Hematopoietic multipotent progenitor cell (in vitro differentiated cells): Measurements from ENCODE around the gene WDFY4. TPM values are rescaled to one million over a fixed set of nuclear protein-coding genes. Genes with fewer than 3 reads are reported as not detected.

ENCODE experiments used
- DNase-seq, 3 donors: peaks; one replicate each; pipeline ENCODE4 v3.0.0-alpha.2; 2011 to 2015; ENCODE audit warnings: low read depth in 2 of 3, low spot score in 2 of 3
- total RNA-seq: library from RNA; depleted of rRNA; stranded (reverse); fragments of >200 nt; gene quantifications from one replicate; pipeline ENCODE4 v1.2.3, GENCODE V29; 2012

The WDFY4 gene
- total RNA-seq, 1 donor = 35.5 TPM

DNA sequence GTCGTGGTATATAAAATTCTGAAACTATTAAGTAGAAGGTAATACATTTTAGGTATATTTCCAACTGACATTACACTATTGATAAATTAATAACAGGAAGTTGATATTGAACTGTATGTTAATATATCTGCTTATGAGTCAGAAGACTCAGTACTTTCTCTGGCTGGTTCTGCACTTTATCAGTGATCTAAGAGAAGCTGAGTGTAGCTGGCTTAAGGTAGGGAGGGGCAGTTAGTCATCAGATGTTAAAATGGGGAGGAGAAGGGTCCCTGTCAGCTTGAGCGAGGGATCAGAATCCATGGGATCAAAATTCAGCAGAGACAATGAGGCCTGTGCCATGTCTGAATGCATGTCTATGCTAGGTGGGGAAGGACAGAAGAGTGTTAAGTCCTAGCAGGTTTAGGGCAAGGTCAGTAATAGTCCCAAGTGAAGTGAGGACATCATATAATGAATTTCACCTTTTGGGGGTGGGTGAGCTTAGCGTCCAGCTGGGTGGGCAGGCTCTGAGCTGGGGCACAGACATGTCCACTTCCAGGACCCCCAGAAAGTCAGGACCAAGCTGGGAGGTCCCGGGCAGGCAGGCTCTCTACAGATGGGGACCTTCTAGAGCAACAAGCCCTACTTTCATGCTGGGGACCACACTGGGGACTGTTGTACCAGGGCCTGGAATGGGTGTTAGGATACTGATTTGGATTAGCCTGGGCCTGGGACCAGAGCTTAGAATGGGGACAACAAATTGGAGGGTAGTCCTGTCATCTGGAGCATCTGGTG, 82.9 kb downstream of the WDFY4 start:
- no peak for DNase-seq

GRCh38 chr10:48768144-48768766, 83.6 kb downstream of the WDFY4 start:
- DNase-seq = no peak

DNA sequence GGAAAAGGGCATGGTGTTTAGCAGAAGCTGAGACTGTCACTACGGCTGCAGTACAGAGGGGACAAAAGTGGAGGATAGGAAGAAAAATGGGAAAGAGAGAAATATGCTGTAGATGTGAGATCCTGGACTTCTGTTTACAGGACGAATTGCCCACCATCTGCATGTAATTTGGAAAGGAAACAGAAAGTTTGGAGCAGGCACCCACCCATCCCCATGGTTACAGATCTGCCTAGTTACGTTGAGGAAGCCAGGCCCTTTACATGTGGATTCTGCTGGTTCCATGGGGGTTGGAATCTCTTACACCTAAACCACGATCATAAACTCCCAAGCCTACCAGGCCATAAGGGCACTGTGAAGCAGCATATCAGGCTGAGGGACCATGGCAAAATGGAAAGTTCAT, 84.3 kb downstream of the WDFY4 start:
- DNase-seq = no peak

GRCh38 chr10:48769706-48770435, 85.2 kb downstream of the WDFY4 start:
- no peak for DNase-seq

DNA sequence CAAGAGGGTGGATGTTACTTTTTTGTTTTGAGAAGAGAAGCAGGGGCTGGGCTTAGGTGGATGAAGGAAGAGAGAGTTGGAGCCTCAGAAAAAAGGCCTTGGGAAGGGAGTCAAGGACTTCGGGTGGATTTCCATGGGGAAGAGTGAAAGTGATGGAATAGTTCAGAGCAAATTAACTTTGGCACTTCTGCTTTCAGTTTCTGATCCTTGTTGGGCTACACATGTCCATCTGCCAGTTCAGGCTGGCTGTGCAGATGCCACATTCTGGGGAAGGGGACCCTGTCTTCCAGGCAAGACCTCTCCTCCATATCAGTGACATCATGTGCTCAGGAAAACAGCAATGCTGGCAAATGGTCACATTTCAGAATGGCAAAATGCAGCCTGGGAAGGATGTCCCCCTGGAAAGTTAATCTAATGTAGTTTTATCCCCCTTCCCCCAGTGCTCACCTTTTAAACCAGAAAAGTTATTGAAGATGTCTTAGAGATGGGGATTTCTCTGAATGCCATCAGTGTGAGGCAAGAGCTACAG, 86.0 kb downstream of the WDFY4 start:
- DNase-seq = no peak

- DNase-seq = no peak
Observed at GRCh38 chr10:48771234-48771633, 86.6 kb downstream of the WDFY4 start.

GRCh38 chr10:48772059-48772458, 87.4 kb downstream of the WDFY4 start:
- no peak for DNase-seq

GRCh38 chr10:48773580-48773979, 88.9 kb downstream of the WDFY4 start:
- DNase-seq = no peak

- no peak for DNase-seq
Observed at GRCh38 chr10:48774416-48775205, 89.9 kb downstream of the WDFY4 start.

GRCh38 chr10:48775206-48775517, 90.5 kb downstream of the WDFY4 start:
- no peak for DNase-seq

GRCh38 chr10:48776005-48776522, 91.4 kb downstream of the WDFY4 start:
- DNase-seq = no peak

DNA sequence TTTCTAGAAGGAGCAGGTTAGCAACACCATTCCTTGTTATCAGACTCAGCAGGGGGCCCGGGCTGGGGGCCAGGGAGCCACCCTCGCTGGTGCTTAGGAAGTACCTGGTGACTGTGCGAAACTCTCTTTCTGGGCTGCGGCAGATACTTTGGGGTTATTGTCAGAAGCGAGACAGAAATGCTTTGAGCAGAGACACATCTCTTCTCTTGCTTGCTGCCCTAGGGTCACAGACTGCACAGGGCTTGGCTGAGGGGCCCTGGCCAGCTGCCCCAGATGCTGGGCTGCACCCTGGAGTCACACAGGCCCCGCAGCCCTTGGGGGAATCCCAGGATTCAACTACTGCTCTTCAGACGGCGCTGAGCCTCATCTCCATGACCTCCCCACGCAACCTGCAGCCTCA, 91.9 kb downstream of the WDFY4 start:
- no peak for DNase-seq

DNA sequence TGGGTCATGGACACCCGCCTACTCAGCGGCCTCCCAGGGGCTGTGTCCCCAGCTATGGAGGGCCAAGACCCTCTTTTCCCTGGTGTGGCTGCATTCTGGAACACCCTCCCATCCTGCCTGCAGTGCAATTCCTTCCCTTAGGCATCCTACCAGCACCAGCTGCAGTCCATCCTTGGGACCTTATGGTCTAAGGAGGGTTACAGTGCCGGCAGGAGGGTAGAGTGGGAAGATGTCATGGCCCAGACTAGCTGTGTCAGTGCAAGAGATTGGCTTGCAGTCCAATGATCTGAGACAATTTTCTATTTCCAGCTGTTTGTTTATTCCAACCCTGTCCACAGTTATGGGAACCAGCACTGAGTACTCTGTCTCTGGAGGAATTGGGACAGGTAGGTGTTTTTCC, 92.4 kb downstream of the WDFY4 start:
- DNase-seq = no peak

DNA sequence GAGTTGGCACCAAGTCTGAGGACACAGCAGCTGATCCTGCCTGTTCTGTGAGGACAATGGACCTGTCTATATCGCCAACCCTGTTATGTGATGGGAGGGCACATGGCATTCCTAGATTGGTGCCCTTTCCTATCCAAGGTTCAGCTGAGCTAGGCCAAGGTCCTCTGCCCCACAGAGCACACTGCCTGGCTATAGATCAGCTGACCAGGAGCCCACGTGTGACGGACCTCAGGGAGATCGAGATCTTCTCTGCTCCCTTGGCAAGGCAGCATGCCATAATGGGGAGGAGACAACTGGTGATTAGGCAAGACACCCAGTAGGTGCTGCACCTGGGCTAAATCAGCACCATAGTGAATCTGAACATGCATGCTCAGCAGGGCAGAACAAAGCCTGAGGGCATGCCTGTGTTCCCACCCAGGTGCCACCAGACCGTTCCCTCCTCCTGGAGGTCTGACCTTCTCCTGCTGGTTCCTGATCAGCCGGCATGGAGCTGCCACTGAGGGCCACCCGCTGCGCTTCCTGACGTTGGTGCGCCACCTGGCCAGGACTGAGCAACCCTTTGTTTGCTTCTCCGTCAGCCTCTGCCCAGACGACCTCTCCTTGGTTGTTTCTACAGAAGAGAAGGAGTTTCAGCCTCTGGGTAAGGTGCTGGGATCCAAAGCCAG, 93.7 kb downstream of the WDFY4 start:
- DNase-seq = no peak

DNA sequence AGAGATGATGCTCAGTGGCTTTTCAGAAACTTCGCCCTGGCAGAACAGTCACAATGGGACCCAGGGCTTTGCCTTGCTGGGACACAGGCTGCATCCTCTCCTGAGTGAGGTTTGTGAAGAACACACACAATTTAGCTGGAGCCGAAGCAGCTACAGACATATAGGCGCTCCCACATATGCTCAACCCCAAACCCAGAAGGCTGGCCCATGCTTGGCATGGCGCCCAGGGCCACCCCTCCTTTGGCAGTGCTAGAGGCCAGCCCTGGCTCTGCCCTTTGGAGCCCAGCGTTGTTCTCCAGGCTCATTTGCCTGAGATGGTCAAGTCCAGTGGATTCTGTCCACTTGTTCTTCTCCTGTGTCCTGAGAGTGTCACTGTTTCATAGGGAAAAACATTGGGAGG, 94.4 kb downstream of the WDFY4 start:
- DNase-seq = no peak

- DNase-seq = no peak
Observed at GRCh38 chr10:48779546-48780152, 95.0 kb downstream of the WDFY4 start.

DNA sequence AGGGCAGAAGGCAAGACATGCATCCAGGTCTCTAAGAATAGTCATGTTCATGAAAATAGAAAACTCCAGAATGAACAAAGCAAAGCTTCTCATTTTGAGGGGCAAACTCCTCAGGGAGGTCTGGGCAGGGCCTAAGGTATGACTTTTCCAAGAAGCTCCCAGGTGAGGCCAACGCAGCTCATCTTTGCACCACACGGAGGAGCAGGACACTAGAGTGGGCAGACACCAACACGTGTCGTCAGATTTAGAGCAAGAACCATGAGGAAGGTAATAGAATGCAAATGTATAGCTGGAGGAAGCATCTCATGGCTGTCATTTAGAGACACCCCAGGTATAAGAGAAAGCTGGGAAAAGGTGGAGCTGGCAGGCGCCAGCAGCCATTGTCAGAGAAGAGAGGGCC, 95.7 kb downstream of the WDFY4 start:
- no peak for DNase-seq

- no peak for DNase-seq
Observed at GRCh38 chr10:48782386-48782785, 97.7 kb downstream of the WDFY4 start.

GRCh38 chr10:48784031-48784430, 99.4 kb downstream of the WDFY4 start:
- no peak for DNase-seq

- no peak for DNase-seq
Observed at GRCh38 chr10:48785796-48786195, 101.1 kb downstream of the WDFY4 start.
